Testis (tissue), 2 donors: ENCODE measurements around the gene PPP1R10.

Experiments
- POLR2A ChIP-seq: fragments of 450-650 bp; IDR thresholded peaks from one replicate; pipeline ENCODE4 v1.6.1; 2017; ENCODE audit warnings: antibody characterized with exemption, mild to moderate bottlenecking, moderate library complexity
- TF ChIP-seq, protein P1 (sequence below), 3 experiments: fragments of 450-650 bp in 2 of 3; fragments of 200-600 bp in 1 of 3; sonication (generic) in 1 of 3; IDR thresholded peaks; one replicate each; pipeline ENCODE4 v1.5.1; 2016 to 2019; ENCODE audit warnings: antibody characterized with exemption in 3 of 3, mild to moderate bottlenecking in 2 of 3, moderate library complexity in 1 of 3

DNA sequence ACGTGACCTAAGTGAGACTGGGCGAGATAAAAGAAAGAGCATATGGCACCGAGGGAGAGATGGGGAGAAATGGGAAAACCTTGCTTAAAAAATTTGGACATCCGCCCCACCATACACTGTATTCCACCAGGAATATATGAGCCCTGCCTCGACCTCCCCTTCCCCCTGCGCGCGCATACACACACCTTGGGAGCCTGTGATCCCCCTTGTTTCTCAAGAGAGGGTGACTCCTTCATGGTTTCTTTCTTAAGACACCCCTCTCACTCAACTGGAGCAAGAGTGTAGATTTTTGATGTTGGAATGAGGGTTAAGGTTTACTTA, 45.3 kb downstream of the PPP1R10 start:
- TF ChIP-seq POLR2A, result no peak
- TF ChIP-seq, protein P1, sequence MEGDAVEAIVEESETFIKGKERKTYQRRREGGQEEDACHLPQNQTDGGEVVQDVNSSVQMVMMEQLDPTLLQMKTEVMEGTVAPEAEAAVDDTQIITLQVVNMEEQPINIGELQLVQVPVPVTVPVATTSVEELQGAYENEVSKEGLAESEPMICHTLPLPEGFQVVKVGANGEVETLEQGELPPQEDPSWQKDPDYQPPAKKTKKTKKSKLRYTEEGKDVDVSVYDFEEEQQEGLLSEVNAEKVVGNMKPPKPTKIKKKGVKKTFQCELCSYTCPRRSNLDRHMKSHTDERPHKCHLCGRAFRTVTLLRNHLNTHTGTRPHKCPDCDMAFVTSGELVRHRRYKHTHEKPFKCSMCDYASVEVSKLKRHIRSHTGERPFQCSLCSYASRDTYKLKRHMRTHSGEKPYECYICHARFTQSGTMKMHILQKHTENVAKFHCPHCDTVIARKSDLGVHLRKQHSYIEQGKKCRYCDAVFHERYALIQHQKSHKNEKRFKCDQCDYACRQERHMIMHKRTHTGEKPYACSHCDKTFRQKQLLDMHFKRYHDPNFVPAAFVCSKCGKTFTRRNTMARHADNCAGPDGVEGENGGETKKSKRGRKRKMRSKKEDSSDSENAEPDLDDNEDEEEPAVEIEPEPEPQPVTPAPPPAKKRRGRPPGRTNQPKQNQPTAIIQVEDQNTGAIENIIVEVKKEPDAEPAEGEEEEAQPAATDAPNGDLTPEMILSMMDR (IDR thresholded peaks at IDR 0.05), result no peak
